Measurements from ENCODE around the gene GALNT18.

Gene GALNT18

DNA sequence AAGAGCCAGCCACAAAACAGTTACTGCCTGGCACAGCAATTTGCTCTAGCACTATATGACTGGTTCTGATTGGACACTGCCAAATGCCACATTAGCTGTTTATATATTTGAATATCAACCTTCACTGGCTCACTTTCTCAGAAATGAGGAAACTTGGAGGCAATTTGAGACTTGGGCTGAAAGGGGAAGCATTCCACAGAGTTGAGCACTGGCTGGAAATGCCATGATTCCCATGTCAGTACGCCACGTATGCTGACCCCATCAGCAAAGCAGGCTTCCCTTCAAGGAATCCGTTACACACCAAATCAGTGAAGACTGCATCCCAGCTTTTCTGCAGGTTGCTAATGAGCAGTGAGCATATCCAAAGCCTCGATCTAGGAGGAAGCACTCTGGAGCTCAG lies 34.7 kb downstream of the GALNT18 start:
- no peak for DNase-seq (ENCODE audit: low spot score)

DNA sequence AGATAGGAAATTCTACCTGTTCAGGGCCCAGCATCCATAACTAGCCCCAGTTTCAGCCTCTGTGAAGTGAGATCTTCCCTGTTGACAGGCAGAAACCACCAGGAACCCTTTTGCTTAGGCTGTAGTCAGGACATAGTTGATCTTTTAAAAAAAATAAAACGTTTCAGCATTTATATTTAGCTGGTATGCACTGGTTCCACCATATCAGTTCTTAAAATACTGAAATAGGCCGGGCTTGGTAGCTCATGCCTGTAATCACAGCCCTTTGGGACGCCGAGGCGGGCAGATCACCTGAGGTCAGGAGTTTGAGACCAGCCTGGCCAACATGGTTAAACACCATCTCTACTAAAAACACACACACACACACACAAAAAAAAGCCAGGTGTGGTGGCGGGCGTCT lies 35.3 kb downstream of the GALNT18 start:
- no peak for DNase-seq (ENCODE audit: low spot score)

DNA sequence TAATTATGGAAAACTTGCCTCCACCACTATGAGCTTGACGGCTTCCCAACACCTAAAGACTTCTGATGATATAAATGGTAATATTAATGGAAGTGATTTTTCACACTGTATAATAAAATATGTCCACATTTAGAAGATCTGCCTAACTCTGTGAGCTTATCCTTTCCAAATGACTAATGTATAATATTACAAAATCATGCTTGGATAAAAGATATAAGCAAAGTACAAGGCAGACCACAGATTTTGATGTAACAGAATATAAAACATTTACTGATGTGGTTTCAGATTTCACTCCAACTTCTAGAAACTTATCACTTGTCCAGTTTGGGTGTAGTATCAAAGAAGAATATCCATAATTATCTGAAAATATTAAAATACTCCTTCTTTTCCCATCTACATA lies 36.9 kb downstream of the GALNT18 start:
- no peak for DNase-seq (ENCODE audit: low spot score)

- no peak for DNase-seq (ENCODE audit: low spot score)
Observed at GRCh38 chr11:11584530-11584810, 37.3 kb downstream of the GALNT18 start.

GRCh38 chr11:11583801-11584529 lies 37.8 kb downstream of the GALNT18 start:
- no peak for DNase-seq (ENCODE audit: low spot score)

DNA sequence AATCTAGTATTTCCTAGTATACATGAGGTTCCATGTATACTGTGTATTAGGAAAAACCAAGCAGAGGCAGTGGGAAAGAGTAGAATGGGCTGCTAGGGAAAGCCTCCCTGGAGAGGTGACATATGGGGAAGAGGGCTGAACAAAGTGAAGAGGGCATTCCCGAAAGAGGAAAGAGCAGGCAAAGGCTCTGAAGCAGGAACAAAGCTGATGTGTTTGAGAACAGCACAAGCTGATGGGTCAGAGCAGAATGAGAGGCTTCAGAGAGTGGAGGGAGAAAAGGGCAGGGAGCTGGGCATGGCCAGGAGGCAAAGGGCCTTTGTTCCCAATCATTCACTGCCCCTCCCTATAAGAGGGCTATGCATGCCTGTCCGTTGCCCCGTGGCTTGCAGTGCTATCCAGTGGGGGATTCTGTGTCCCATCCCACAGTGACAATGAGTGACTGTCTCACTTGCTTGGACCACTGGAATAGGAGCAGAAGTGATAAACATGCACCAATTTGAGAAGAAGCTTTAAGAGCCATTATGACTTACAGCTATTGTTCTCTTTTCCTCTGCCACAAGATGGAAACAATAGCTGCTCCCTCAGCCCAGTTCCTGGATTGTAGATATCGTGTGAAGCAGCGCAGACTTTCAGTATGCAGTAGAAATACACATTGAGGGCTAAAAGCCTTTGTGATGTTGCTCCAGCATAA lies 39.6 kb downstream of the GALNT18 start:
- no peak for DNase-seq (ENCODE audit: low spot score)

- no peak for DNase-seq (ENCODE audit: low spot score)
Observed at GRCh38 chr11:11581481-11581880, 40.3 kb downstream of the GALNT18 start.

- DNase-seq (ENCODE audit: low spot score) = no peak
Observed at GRCh38 chr11:11580841-11581411, 40.9 kb downstream of the GALNT18 start.

DNA sequence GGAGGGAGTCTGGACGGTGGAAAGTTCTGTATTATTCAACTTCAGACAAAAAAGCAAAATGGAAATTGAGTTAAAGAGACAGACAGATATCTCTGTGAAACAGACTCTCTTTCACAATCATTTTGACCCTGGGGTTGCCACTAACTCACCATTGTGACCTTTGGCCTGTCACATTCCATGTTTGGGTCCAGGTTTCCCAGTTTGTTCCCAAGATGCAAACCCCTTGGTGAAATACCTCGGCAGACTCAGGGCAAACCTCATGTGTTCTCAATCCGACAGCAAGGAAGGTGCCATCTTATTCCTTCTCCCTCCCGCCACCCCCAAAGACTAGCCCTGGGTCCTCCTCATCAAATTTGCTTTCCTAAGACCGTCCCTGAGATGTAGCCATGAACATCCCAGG lies 41.8 kb downstream of the GALNT18 start:
- no peak for DNase-seq (ENCODE audit: low spot score)

DNA sequence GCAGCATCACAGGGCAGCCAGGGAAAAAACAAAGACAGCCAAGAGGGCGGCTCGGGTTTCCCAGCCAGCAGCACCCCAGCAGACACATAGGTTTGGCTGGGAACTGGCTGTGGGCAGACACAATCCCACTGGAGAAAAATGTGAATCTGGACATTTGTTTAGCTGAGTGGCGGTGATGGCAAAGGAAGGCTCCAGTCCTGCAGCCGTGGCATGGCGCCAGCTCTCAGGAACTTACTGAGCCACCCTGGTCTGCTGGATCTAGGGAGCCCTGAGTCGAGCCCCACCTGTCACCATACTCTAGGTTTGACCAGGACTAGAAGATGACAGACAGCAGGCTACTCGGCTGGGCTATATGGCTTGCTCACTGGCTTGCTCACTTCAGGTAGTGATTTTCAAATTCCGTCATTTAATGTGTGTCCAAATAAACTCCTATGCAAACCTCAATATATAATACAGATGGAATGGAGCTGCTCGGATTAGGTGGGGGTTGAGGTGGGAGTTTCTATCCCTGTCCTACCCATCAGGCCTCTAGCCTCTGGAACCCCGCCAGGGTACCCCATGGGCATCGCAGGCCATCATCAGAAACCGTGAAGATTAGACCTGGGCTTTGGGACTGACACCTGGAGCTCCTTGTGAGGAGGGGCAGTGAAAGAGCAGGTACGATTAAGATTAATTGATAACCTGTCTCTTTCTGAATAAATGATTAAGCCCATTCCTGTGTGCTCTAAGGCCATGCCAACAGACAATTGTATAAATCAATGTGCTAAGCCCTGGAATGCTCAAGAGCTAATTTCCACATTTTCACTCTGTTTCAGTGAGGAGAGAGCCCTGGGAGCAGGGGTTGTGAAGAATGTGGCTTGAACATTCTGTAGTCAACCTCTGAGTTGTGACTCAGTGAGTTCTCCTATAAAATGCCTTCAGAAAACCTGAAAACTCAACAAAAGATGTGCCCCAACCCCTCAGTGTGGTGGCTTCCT lies 42.5 kb downstream of the GALNT18 start:
- DNase-seq (ENCODE audit: low spot score) = no peak

GRCh38 chr11:11577932-11578911 lies 43.6 kb downstream of the GALNT18 start:
- DNase-seq (ENCODE audit: low spot score) = no peak

DNA sequence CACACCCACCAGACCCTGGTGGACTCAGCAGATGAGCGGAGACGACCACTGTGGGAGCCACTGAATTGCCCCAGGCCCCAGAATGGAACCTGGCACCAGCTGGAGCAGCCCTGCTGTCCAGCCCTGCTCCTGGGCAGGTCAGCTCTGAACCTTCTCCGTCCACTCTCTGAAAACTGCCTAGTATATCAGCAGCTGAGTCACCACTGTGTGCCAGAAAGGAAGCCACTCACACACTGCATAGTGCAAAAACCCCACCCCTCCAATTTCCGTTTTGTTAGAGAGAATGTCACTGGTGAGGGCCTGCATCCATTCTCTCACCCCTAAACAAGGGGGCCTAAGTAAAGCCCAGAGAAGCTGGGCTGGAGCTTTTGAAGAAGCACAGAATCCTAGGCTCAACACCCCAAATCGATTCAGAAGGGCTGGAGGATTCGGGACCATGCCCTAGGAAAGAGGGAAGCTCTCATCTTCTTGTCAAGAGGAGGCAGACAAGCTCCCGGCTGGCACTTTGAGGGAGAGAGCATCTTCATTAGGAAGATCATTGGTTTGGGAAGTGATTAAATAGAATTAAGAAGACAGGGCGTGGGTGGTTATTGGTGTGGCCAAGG lies 44.5 kb downstream of the GALNT18 start:
- no peak for DNase-seq (ENCODE audit: low spot score)

DNA sequence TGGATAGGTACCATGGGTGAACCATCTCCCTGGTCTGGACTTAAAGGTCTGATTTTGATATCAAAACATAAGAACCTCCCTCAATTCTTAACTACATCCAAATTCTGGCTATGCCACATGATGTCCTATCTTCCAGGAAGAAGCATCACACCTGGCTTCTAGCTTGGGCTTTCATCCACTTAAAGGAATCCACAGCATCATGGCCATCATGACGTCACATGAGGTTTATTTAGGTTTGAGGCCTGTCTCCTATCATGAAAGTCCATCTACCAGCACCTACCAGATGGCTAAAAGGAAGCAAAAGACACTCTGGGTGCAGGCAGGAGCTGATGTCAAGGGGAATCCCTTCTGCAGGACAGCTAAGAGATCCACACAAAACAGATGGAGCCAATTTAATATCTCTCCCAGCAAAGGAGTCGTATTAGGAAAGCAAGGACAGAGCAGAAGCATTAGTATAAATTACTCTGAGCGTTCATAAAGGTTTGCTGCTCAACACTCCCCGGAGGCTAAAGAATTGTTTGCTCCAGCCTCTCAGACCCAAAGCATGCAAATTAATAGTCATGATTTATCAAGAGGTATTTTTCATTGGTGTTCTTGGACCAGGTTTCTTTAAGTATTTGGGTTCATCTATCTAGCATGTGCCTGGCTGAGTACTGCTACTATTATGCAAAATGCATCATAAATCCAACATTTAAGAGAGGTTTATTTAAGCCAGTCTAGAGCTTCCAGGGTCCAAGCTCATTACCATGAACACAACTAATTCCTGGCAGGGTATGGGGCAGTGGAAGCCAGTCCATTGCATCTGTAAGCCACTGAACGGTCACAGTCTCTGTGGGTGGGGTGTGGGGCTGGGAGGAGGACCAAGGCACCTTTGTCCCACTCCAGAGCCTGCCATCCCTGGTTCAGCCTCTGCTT lies 47.2 kb downstream of the GALNT18 start:
- no peak for DNase-seq (ENCODE audit: low spot score)

GRCh38 chr11:11572386-11572785 lies 49.4 kb downstream of the GALNT18 start:
- DNase-seq (ENCODE audit: low spot score) = no peak

DNA sequence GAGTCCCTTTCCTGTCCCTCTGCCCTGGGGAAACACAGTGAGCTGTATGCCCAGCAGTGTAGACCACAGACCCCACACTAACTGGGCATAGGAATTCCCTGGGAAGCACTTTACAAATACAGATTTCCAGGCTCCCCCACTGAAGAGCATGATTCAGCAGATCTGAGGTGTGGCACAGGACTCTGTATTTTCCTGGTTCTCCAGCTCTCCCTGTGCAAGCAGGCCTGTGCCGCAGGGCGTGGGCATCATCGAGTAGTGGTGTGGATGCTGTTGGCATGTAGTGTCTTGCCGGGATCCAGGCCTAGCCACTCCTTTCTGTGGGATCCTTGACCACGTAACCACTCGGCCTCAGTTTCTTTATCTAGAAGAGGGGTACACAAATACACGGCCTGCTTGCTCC lies 49.9 kb downstream of the GALNT18 start:
- DNase-seq (ENCODE audit: low spot score) = no peak

- no peak for DNase-seq (ENCODE audit: low spot score)
Observed at GRCh38 chr11:11570823-11571222, 51.0 kb downstream of the GALNT18 start.

DNA sequence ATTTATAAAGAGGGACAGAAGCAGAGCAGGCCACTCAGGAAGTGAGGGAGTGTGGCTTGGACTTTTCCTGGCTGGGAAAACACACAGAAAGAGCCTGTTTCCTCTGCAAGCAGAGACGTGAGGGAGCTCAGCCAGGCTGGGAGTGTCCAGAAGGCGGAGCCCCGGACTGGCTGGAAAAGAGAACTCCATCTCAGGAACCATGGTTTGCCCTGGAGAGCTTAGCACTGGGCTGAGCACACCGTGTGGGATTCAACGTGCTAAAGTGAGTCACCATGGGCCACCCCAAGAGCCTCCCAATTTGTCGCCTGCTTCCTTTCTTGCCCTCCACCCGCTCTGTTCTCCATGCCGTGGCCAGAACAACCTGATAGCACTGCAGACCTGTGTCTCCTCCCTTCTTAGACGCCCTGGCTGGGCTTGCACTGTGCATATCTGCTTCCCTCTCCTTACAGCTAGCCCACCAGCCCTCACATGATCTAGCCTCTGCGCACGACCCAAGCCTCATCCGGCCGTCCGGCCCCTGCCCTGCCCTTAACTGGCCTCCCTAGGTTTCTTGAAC lies 51.8 kb downstream of the GALNT18 start:
- DNase-seq (ENCODE audit: low spot score) = no peak

GRCh38 chr11:11568651-11569229 lies 53.1 kb downstream of the GALNT18 start:
- DNase-seq (ENCODE audit: low spot score) = no peak

Data from germinal center (tissue), 1 donor.